ENCODE results near the gene STXBP5L.

Gene STXBP5L

GRCh38 chr3:120908030-120908794 lies at the start of gene STXBP5L:
Gene STXBP5L (plus strand): TSS chr3:120908205. CDS start chr3:120909579, 1,374 bp downstream.
- Histone ChIP-seq H3K36me3 (replicated peaks; ENCODE audit: insufficient read depth, low read length) (no peaks in the 10 kb centered on the region), H3K4me1 (ENCODE audit: low read length) (no peaks in the 10 kb centered on the region), H3K27ac (ENCODE audit: low read length) (peak within 1 kb of the TSS; percentile 61; the same call in 1 of the 2 replicates), H2AFZ (ENCODE audit: low read length) (peak within 1 kb of the TSS; percentile 88), H3K4me2 (ENCODE audit: low read depth, low read length) (peak within 1 kb of the TSS; percentile 62), H3K9ac (ENCODE audit: low read length) (peak within 1 kb of the TSS; percentile 52; the same call in 1 of the 2 replicates), H3K4me3 (ENCODE audit: low read length) (peak within 1 kb of the TSS; percentile 59), H3F3A (ENCODE audit: insufficient read depth, low read length) (peaks cover 5% of the 10 kb centered on the region), H4K20me1 (ENCODE audit: insufficient read depth, low read length) (no peaks in the 10 kb centered on the region), H3K9me2 (replicated peaks; ENCODE audit: insufficient read depth, low read length) (no peaks in the 10 kb centered on the region), H3K27me3 (replicated peaks; ENCODE audit: insufficient read depth, low read length) (no peaks in the 10 kb centered on the region), H3K79me2 (ENCODE audit: low read length) (no peaks in the 10 kb centered on the region), H3K9me3 (replicated peaks; ENCODE audit: insufficient read depth, low read length) (no peaks in the 10 kb centered on the region)
- peak; percentile 95 for DNase-seq
- TF ChIP-seq, protein P1, sequence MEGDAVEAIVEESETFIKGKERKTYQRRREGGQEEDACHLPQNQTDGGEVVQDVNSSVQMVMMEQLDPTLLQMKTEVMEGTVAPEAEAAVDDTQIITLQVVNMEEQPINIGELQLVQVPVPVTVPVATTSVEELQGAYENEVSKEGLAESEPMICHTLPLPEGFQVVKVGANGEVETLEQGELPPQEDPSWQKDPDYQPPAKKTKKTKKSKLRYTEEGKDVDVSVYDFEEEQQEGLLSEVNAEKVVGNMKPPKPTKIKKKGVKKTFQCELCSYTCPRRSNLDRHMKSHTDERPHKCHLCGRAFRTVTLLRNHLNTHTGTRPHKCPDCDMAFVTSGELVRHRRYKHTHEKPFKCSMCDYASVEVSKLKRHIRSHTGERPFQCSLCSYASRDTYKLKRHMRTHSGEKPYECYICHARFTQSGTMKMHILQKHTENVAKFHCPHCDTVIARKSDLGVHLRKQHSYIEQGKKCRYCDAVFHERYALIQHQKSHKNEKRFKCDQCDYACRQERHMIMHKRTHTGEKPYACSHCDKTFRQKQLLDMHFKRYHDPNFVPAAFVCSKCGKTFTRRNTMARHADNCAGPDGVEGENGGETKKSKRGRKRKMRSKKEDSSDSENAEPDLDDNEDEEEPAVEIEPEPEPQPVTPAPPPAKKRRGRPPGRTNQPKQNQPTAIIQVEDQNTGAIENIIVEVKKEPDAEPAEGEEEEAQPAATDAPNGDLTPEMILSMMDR (IDR thresholded peaks at IDR 0.05; ENCODE audit: low read length): no peak
- no peak for TF ChIP-seq EZH2phosphoT487 (IDR thresholded peaks at IDR 0.05; ENCODE audit: low read length)
- no peak for TF ChIP-seq EZH2 (optimal IDR thresholded peaks at IDR 0.05; ENCODE audit: low read depth, low read length)

DNA sequence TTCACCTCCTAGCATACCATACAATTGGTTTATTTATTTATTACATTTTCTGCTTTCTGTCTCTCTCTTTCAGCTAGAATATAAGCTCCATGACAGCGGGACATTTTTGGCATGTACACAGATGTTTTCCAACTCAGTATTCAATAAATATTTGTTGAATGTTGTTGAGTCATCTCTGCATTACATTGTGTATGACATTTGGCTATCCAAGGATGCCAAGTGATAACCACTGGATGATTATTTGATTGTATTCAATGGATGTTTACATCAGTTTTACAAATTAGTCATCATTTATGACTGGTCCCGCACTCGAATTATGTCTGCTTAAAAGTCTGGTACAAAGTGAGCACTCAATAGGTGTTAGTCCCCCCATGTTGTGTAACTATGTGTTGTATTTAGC lies 49.5 kb upstream of the STXBP5L start:
- no peak for DNase-seq
- Histone ChIP-seq H3K9me2 (replicated peaks; ENCODE audit: insufficient read depth, low read length) (no peaks in the 10 kb centered on the region), H3K27ac (ENCODE audit: low read length) (no peak overlapping the region), H3K9ac (ENCODE audit: low read length) (no peak overlapping the region), H3K4me3 (ENCODE audit: low read length) (no peak overlapping the region), H3K79me2 (ENCODE audit: low read length) (no peaks in the 10 kb centered on the region), H3K27me3 (replicated peaks; ENCODE audit: insufficient read depth, low read length) (no peaks in the 10 kb centered on the region), H4K20me1 (ENCODE audit: insufficient read depth, low read length) (no peaks in the 10 kb centered on the region), H3K9me3 (replicated peaks; ENCODE audit: insufficient read depth, low read length) (no peaks in the 10 kb centered on the region), H3F3A (ENCODE audit: insufficient read depth, low read length) (no peaks in the 10 kb centered on the region), H3K4me1 (ENCODE audit: low read length) (no peaks in the 10 kb centered on the region), H2AFZ (ENCODE audit: low read length) (no peak overlapping the region), H3K4me2 (ENCODE audit: low read depth, low read length) (no peak overlapping the region), H3K36me3 (replicated peaks; ENCODE audit: insufficient read depth, low read length) (no peaks in the 10 kb centered on the region)
- TF ChIP-seq EZH2 (optimal IDR thresholded peaks at IDR 0.05; ENCODE audit: low read depth, low read length): no peak
- TF ChIP-seq, protein P1 (IDR thresholded peaks at IDR 0.05; ENCODE audit: low read length): no peak
- TF ChIP-seq EZH2phosphoT487 (IDR thresholded peaks at IDR 0.05; ENCODE audit: low read length): no peak

- Histone ChIP-seq H3K4me3 (ENCODE audit: low read length) (no peak overlapping the region), H3K9me2 (replicated peaks; ENCODE audit: insufficient read depth, low read length) (no peaks in the 10 kb centered on the region), H3F3A (ENCODE audit: insufficient read depth, low read length) (no peaks in the 10 kb centered on the region), H3K36me3 (replicated peaks; ENCODE audit: insufficient read depth, low read length) (no peaks in the 10 kb centered on the region), H3K9ac (ENCODE audit: low read length) (no peak overlapping the region), H3K4me2 (ENCODE audit: low read depth, low read length) (no peak overlapping the region), H3K4me1 (ENCODE audit: low read length) (no peaks in the 10 kb centered on the region), H3K27ac (ENCODE audit: low read length) (no peak overlapping the region), H3K27me3 (replicated peaks; ENCODE audit: insufficient read depth, low read length) (no peaks in the 10 kb centered on the region), H3K9me3 (replicated peaks; ENCODE audit: insufficient read depth, low read length) (no peaks in the 10 kb centered on the region), H3K79me2 (ENCODE audit: low read length) (no peaks in the 10 kb centered on the region), H4K20me1 (ENCODE audit: insufficient read depth, low read length) (no peaks in the 10 kb centered on the region), H2AFZ (ENCODE audit: low read length) (no peak overlapping the region)
- no peak for DNase-seq
- no peak for TF ChIP-seq EZH2phosphoT487 (IDR thresholded peaks at IDR 0.05; ENCODE audit: low read length)
- TF ChIP-seq, protein P1 (IDR thresholded peaks at IDR 0.05; ENCODE audit: low read length): no peak
- no peak for TF ChIP-seq EZH2 (optimal IDR thresholded peaks at IDR 0.05; ENCODE audit: low read depth, low read length)
Observed at GRCh38 chr3:120864541-120864940, 43.5 kb upstream of the STXBP5L start.

All from MM.1S (cell line).